ENCODE results near the gene ZMYM2. TPM values are rescaled to one million over a fixed set of nuclear protein-coding genes. Genes with fewer than 3 reads are reported as not detected.
"Not testable (repeated sequence)": the region's sequence is repeated elsewhere in the genome, so short reads cannot be mapped to it uniquely, and the experiment has no call there.

ZMYM2 gene
- total and polyA plus RNA-seq, 2 of the 13 experiments (the other 11 are each of a cell fraction or from before 2014, with no cell fraction given): 22.4 to 40.8 TPM

DNA sequence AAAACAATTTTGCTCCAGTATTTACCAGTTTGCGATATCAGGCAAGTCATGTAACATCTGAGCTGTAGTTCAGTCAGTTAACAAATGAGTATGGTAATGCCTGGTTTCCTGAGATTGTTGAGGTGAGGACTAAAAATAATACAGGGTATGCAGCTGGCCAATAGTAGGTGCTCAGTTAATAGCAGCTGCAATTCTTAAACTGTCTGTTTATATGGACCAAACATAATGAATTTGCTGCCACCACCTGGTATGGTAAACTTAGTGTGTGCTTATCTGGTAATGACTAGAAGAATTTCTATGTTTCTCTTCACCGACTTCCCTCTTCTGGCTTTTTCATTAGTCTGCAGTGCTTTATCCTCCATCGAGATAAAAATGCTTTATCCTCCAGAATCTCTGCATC is 9.1 kb downstream of the ZMYM2 start:
- Histone ChIP-seq H3K36me3 (replicated peaks in 1 of 2; ENCODE audit: control insufficient read depth in 1 of 2, insufficient read depth in 2 of 2, low read length in 2 of 2) (peaks cover 7 to 28% of the 10 kb centered on the region in 2 experiments; a peak in 4 of 5 replicates), H3K27me3 (ENCODE audit: control insufficient read depth in 1 of 2, insufficient read depth in 2 of 2, low read length in 2 of 2) (no peaks in the 10 kb centered on the region), H3K9me3 (ENCODE audit: low read length) (no peaks in the 10 kb centered on the region), H3K9ac (ENCODE audit: insufficient read depth, low read depth, low read length) (no peak overlapping the region), H2AFZ (ENCODE audit: low read length) (no peak overlapping the region), H3K27ac (ENCODE audit: extremely low read length, insufficient read depth, low read length) (no peak overlapping the region), H3K4me1 (ENCODE audit: insufficient read depth, low read length) (peaks cover 19% of the 10 kb centered on the region), H3K4me3 (replicated peaks in 1 of 3; ENCODE audit: insufficient read depth in 1 of 3, low read depth in 2 of 3, low read length in 3 of 3) (no peak overlapping the region), H4K20me1 (ENCODE audit: insufficient read depth, low read length) (peaks cover 27% of the 10 kb centered on the region), H3K4me2 (ENCODE audit: low read depth, low read length) (no peak overlapping the region), H3K79me2 (ENCODE audit: insufficient read depth, low read length) (peaks cover 85% of the 10 kb centered on the region)
- in situ Hi-C loops (cut with HindIII; ENCODE audit: extremely low pct_ligation_motif_present, low pct_unique_long_range_greater_than_20kb) (no loop called here), intact Hi-C loops (cut with micrococcal nuclease; ENCODE audit: unreplicated experiment) (no loop called here)
- WGBS (ENCODE audit: low lambda C conversion rate): 99% methylated on average over 3 of the region's 3 CpGs
- BruUV-seq (replicated peaks): no TSS peak
- DNase-seq (ENCODE audit: low spot score) (no peak), FAIRE-seq (no peak), ATAC-seq (no peak)
- ChIA-PET POLR2A (no interaction called here), CTCF (ENCODE audit: low intra/inter-chr PET ratio, low total read pairs) (no interaction called here)
- TF ChIP-seq STAG1 (CRISPR knock-in tag; IDR thresholded peaks at IDR 0.05) (0 out of 2 replicates have a peak, but pooled peaks have one; percentile 13), CENPX (CRISPR knock-in tag; IDR thresholded peaks at IDR 0.05) (no peak), ZFP62 (CRISPR knock-in tag; IDR thresholded peaks at IDR 0.05) (no peak), HDAC1 (CRISPR knock-in tag; IDR thresholded peaks at IDR 0.05) (no peak)

DNA sequence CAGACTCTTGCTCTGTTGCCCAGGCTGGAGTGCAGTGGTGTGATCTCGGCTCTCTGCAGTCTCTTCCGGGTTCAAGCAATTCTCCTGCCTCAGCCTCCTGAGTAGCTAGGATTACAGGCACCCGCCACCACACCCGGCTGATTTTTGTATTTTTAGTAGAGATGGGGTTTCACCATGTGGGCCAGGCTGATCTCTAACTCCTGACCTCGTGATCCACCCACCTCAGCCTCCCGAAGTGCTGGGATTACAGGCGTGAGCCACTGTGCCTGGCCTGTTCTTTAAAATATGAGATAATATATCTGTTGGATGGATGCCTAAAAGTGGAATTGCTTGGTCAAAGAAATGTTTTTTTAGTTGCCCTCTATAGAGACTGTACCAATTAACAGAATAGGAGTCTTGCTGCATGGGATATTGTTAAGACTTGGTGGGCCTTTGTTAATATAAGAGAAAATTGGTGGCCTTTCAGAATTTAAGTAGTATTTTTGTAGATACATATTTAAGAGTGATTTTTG is 16.0 kb downstream of the ZMYM2 start:
- H3K36me3 ChIP-seq (replicated peaks in 1 of 2; ENCODE audit: control insufficient read depth in 1 of 2, insufficient read depth in 2 of 2, low read length in 2 of 2); DNase-seq (ENCODE audit: low spot score); intact Hi-C loops (cut with micrococcal nuclease; ENCODE audit: unreplicated experiment); H4K20me1 ChIP-seq (ENCODE audit: insufficient read depth, low read length); BruUV-seq (replicated peaks); H2AFZ ChIP-seq (ENCODE audit: low read length); CTCF ChIA-PET (ENCODE audit: low intra/inter-chr PET ratio, low total read pairs); H3K4me2 ChIP-seq (ENCODE audit: low read depth, low read length); H3K9ac ChIP-seq (ENCODE audit: insufficient read depth, low read depth, low read length); ATAC-seq; POLR2A ChIA-PET; in situ Hi-C loops (cut with HindIII; ENCODE audit: extremely low pct_ligation_motif_present, low pct_unique_long_range_greater_than_20kb); H3K27me3 ChIP-seq (ENCODE audit: control insufficient read depth in 1 of 2, insufficient read depth in 2 of 2, low read length in 2 of 2); H3K4me3 ChIP-seq (replicated peaks in 1 of 3; ENCODE audit: insufficient read depth in 1 of 3, low read depth in 2 of 3, low read length in 3 of 3); H3K9me3 ChIP-seq (ENCODE audit: low read length); FAIRE-seq; H3K27ac ChIP-seq (ENCODE audit: extremely low read length, insufficient read depth, low read length): not testable (repeated sequence)
- Histone ChIP-seq H3K4me1 (ENCODE audit: insufficient read depth, low read length) (peaks cover 12% of the 10 kb centered on the region), H3K79me2 (ENCODE audit: insufficient read depth, low read length) (peaks cover 64% of the 10 kb centered on the region)
- WGBS (ENCODE audit: low lambda C conversion rate): 98% methylated on average over 7 of the region's 7 CpGs
